Measurements from ENCODE around the gene RTN4RL1.

- TF ChIP-seq ZNF837 (tag by site-specific recombination; IDR thresholded peaks at IDR 0.05) (no peak), ZNF416 (tag by site-specific recombination; IDR thresholded peaks at IDR 0.05) (no peak), ZNF26 (tag by site-specific recombination; IDR thresholded peaks at IDR 0.05) (no peak), ZNF580 (tag by site-specific recombination; IDR thresholded peaks at IDR 0.05) (no peak), ZNF830 (tag by site-specific recombination; IDR thresholded peaks at IDR 0.05; ENCODE audit: low read depth) (no peak)
- TF ChIP-seq, protein P1, sequence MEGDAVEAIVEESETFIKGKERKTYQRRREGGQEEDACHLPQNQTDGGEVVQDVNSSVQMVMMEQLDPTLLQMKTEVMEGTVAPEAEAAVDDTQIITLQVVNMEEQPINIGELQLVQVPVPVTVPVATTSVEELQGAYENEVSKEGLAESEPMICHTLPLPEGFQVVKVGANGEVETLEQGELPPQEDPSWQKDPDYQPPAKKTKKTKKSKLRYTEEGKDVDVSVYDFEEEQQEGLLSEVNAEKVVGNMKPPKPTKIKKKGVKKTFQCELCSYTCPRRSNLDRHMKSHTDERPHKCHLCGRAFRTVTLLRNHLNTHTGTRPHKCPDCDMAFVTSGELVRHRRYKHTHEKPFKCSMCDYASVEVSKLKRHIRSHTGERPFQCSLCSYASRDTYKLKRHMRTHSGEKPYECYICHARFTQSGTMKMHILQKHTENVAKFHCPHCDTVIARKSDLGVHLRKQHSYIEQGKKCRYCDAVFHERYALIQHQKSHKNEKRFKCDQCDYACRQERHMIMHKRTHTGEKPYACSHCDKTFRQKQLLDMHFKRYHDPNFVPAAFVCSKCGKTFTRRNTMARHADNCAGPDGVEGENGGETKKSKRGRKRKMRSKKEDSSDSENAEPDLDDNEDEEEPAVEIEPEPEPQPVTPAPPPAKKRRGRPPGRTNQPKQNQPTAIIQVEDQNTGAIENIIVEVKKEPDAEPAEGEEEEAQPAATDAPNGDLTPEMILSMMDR (tag by site-specific recombination; IDR thresholded peaks at IDR 0.05), result no peak
- TF ChIP-seq, protein P2, sequence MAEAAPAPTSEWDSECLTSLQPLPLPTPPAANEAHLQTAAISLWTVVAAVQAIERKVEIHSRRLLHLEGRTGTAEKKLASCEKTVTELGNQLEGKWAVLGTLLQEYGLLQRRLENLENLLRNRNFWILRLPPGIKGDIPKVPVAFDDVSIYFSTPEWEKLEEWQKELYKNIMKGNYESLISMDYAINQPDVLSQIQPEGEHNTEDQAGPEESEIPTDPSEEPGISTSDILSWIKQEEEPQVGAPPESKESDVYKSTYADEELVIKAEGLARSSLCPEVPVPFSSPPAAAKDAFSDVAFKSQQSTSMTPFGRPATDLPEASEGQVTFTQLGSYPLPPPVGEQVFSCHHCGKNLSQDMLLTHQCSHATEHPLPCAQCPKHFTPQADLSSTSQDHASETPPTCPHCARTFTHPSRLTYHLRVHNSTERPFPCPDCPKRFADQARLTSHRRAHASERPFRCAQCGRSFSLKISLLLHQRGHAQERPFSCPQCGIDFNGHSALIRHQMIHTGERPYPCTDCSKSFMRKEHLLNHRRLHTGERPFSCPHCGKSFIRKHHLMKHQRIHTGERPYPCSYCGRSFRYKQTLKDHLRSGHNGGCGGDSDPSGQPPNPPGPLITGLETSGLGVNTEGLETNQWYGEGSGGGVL (tag by site-specific recombination; IDR thresholded peaks at IDR 0.05), result no peak
Observed at GRCh38 chr17:1919201-1919600, 105.9 kb downstream of the RTN4RL1 start.

Data from HEK293 (cell line).